Endothelial cell (in vitro differentiated cells): Measurements from ENCODE around the gene WRNIP1. TPM values are rescaled to one million over a fixed set of nuclear protein-coding genes. Genes with fewer than 3 reads are reported as not detected.
"Not testable (repeated sequence)": the region's sequence is repeated elsewhere in the genome, so short reads cannot be mapped to it uniquely, and the experiment has no call there.

Experiments
- DNase-seq: peaks from one replicate; pipeline ENCODE4 v3.0.0; 2021; ENCODE audit warnings: low spot score
- H3K27ac Mint-ChIP-seq: one replicate; pipeline ENCODE4 v1.8.0; 2021; ENCODE audit warnings: mixed read lengths, inconsistent platforms; ENCODE audit not compliant: unreplicated experiment
- H3K27me3 Mint-ChIP-seq: one replicate; pipeline ENCODE4 v1.8.0; 2021; ENCODE audit warnings: mild to moderate bottlenecking, moderate library complexity, mixed read lengths, inconsistent platforms; ENCODE audit not compliant: unreplicated experiment
- H3K36me3 Mint-ChIP-seq: one replicate; pipeline ENCODE4 v1.8.0; 2021; ENCODE audit warnings: mild to moderate bottlenecking, low read depth, mixed read lengths, inconsistent platforms; ENCODE audit not compliant: unreplicated experiment
- H3K4me1 Mint-ChIP-seq: one replicate; pipeline ENCODE4 v1.8.0; 2021; ENCODE audit warnings: mild to moderate bottlenecking, mixed read lengths, inconsistent platforms; ENCODE audit not compliant: unreplicated experiment
- H3K4me3 Mint-ChIP-seq: one replicate; pipeline ENCODE4 v1.8.0; 2021; ENCODE audit warnings: mild to moderate bottlenecking, mixed read lengths, inconsistent platforms; ENCODE audit not compliant: unreplicated experiment
- H3K9me3 Mint-ChIP-seq: one replicate; pipeline ENCODE4 v1.8.0; 2021; ENCODE audit warnings: mixed read lengths, inconsistent platforms; ENCODE audit not compliant: unreplicated experiment
- CTCF ChIP-seq: fragments of 200-600 bp; sonication (generic); IDR thresholded peaks from one replicate; pipeline ENCODE4 v1.5.0; 2021; ENCODE audit warnings: antibody characterized with exemption; ENCODE audit not compliant: unreplicated experiment
- total RNA-seq: library from RNA; stranded (reverse); fragmentation: NEBNext Ultra II Directional; extraction: Animal tissue kit (Norgen Biotek cat#: 25700); gene quantifications from one replicate; pipeline ENCODE4 v1.2.1, GENCODE V29; 2021; ENCODE audit not compliant: unreplicated experiment

The WRNIP1 gene
- total RNA-seq, 1 donor from 2014 or later: 48.6 TPM

- no peaks in the 10 kb centered on the region for H3K9me3 Mint-ChIP-seq
- TF ChIP-seq CTCF: no peak
- H3K4me1 Mint-ChIP-seq: peaks cover 32% of the 10 kb centered on the region
- DNase-seq: no peak
- peaks cover 14% of the 10 kb centered on the region for H3K36me3 Mint-ChIP-seq
- no peak overlapping the region for H3K4me3 Mint-ChIP-seq
- H3K27me3 Mint-ChIP-seq: no peaks in the 10 kb centered on the region
- H3K27ac Mint-ChIP-seq: no peak overlapping the region
These were observed 33.5 kb downstream of the WRNIP1 start for GRCh38 chr6:2798586-2799134.

- no peaks in the 10 kb centered on the region for H3K9me3 Mint-ChIP-seq
- H3K27me3 Mint-ChIP-seq: no peaks in the 10 kb centered on the region
- H3K4me3 Mint-ChIP-seq: no peak overlapping the region
- peaks cover 14% of the 10 kb centered on the region for H3K36me3 Mint-ChIP-seq
- H3K4me1 Mint-ChIP-seq: peaks cover 32% of the 10 kb centered on the region
- H3K27ac Mint-ChIP-seq: no peak overlapping the region
- no peak for TF ChIP-seq CTCF
- DNase-seq: no peak
These were observed 34.8 kb downstream of the WRNIP1 start for GRCh38 chr6:2799936-2800527.

- Mint-ChIP-seq H3K4me1 (peaks cover 39% of the 10 kb centered on the region), H3K4me3 (no peak overlapping the region), H3K9me3 (no peaks in the 10 kb centered on the region), H3K36me3 (peaks cover 18% of the 10 kb centered on the region), H3K27me3 (no peaks in the 10 kb centered on the region), H3K27ac (no peak overlapping the region)
- no peak for DNase-seq
- no peak for TF ChIP-seq CTCF
These were observed 35.5 kb downstream of the WRNIP1 start for GRCh38 chr6:2800552-2801316.

- not testable (repeated sequence) for H3K27me3 Mint-ChIP-seq, H3K27ac Mint-ChIP-seq, DNase-seq, H3K4me3 Mint-ChIP-seq, H3K9me3 Mint-ChIP-seq
- H3K36me3 Mint-ChIP-seq: peaks cover 18% of the 10 kb centered on the region
- peaks cover 48% of the 10 kb centered on the region for H3K4me1 Mint-ChIP-seq
These were observed 36.5 kb downstream of the WRNIP1 start for GRCh38 chr6:2801687-2802086.

GRCh38 chr6:2802521-2803060, 37.4 kb downstream of the WRNIP1 start:
- Mint-ChIP-seq H3K36me3 (peaks cover 18% of the 10 kb centered on the region), H3K4me3 (no peak overlapping the region), H3K27ac (no peak overlapping the region), H3K9me3 (no peaks in the 10 kb centered on the region), H3K4me1 (peaks cover 48% of the 10 kb centered on the region), H3K27me3 (peaks cover 3% of the 10 kb centered on the region)
- no peak for DNase-seq
- TF ChIP-seq CTCF: no peak
